Suprapubic skin (tissue), 4 donors: ENCODE measurements around the gene FAM120C. TPM values are rescaled to one million over a fixed set of nuclear protein-coding genes. Genes with fewer than 3 reads are reported as not detected.
A peak's percentile ranks its signal among the peaks of the same experiment; 100 is the strongest.

Source experiments
- DNase-seq, 2 donors: peaks; one replicate each; pipeline ENCODE4 v3.0.0-alpha.2; 2019; ENCODE audit warnings: low spot score in 2 of 2
- H3K27ac ChIP-seq: fragments of 200-600 bp; sonication (generic); one replicate; pipeline ENCODE4 v1.5.1; 2019
- H3K27me3 ChIP-seq: fragments of 200-600 bp; sonication (generic); one replicate; pipeline ENCODE4 v1.5.1; 2019
- H3K36me3 ChIP-seq: fragments of 200-600 bp; sonication (generic); one replicate; pipeline ENCODE4 v1.5.1; 2019
- H3K4me1 ChIP-seq: fragments of 200-600 bp; sonication (generic); one replicate; pipeline ENCODE4 v1.5.1; 2019
- H3K4me3 ChIP-seq: fragments of 200-600 bp; sonication (generic); one replicate; pipeline ENCODE4 v1.5.1; 2019; ENCODE audit warnings: mild to moderate bottlenecking
- H3K9me3 ChIP-seq: fragments of 200-600 bp; sonication (generic); one replicate; pipeline ENCODE4 v1.5.1; 2019
- CTCF ChIP-seq, 2 donors: fragments of 200-600 bp in 1 of 2; fragments of 450-650 bp in 1 of 2; sonication (generic) in 1 of 2; IDR thresholded peaks; one replicate each; pipeline ENCODE4 v1.5.1; 2016 to 2019; ENCODE audit warnings: antibody characterized with exemption in 2 of 2, mild to moderate bottlenecking in 1 of 2, moderate library complexity in 1 of 2
- EP300 ChIP-seq: sonication (generic); formaldehyde crosslinking; IDR thresholded peaks from one replicate; pipeline ENCODE4 v1.6.1; 2017; ENCODE audit warnings: antibody characterized with exemption
- POLR2A ChIP-seq, 2 donors: fragments of 450-650 bp; IDR thresholded peaks; one replicate each; pipeline ENCODE4 v1.6.1; 2017; ENCODE audit warnings: antibody characterized with exemption in 2 of 2, mild to moderate bottlenecking in 2 of 2, moderate library complexity in 2 of 2
- POLR2AphosphoS5 ChIP-seq, 3 donors: sonication (generic); formaldehyde crosslinking; IDR thresholded peaks; one replicate each; pipeline ENCODE4 v1.6.1; 2017; ENCODE audit warnings: antibody characterized with exemption in 3 of 3
- WGBS: methylation state at CpG from one replicate; pipeline ENCODE4 v1.1.5; 2018; 5-methylcytosine and 5-hydroxymethylcytosine counted together
- total RNA-seq, 4 donors: library from RNA; depleted of rRNA; stranded (reverse); fragments of >200 nt; gene quantifications; one replicate each; pipeline ENCODE4 v1.1.0, GENCODE V29; 2016

Gene FAM120C
- total RNA-seq, 4 donors from 2014 or later, result 8.5 to 16.3 (median 10.3) TPM

GRCh38 chrX:54181202-54181953 lies 1.7 kb downstream of the FAM120C start:
- no peaks in the 10 kb centered on the region for H3K27me3 ChIP-seq
- no peaks in the 10 kb centered on the region for H3K9me3 ChIP-seq
- WGBS, result 39% methylated on average over 4 of the region's 4 CpGs
- H3K36me3 ChIP-seq, result no peaks in the 10 kb centered on the region
- peaks cover 28% of the 10 kb centered on the region for H3K4me1 ChIP-seq
- H3K27ac ChIP-seq, result no peak overlapping the region
- no peak for DNase-seq
- no peak for TF ChIP-seq POLR2A (IDR thresholded peaks at IDR 0.05)
- TF ChIP-seq POLR2AphosphoS5 (IDR thresholded peaks at IDR 0.05), result no peak
- no peak for TF ChIP-seq CTCF (IDR thresholded peaks at IDR 0.05)
- no peak for TF ChIP-seq EP300
- H3K4me3 ChIP-seq, result peak overlapping the region; percentile 76

- no peak overlapping the region for H3K27ac ChIP-seq
- H3K9me3 ChIP-seq, result no peaks in the 10 kb centered on the region
- DNase-seq, result no peak
- no peak overlapping the region for H3K4me3 ChIP-seq
- peaks cover 28% of the 10 kb centered on the region for H3K4me1 ChIP-seq
- no peaks in the 10 kb centered on the region for H3K27me3 ChIP-seq
- no peaks in the 10 kb centered on the region for H3K36me3 ChIP-seq
- TF ChIP-seq CTCF (IDR thresholded peaks at IDR 0.05) (no peak), POLR2A (IDR thresholded peaks at IDR 0.05) (no peak), EP300 (no peak), POLR2AphosphoS5 (IDR thresholded peaks at IDR 0.05) (no peak)
- 51% methylated on average over 4 of the region's 4 CpGs for WGBS
These were observed 2.7 kb downstream of the FAM120C start for GRCh38 chrX:54180403-54180802.

- WGBS, result 53% methylated on average over 5 of the region's 5 CpGs
- DNase-seq, result no peak
- H3K27ac ChIP-seq, result no peak overlapping the region
- no peaks in the 10 kb centered on the region for H3K9me3 ChIP-seq
- no peaks in the 10 kb centered on the region for H3K36me3 ChIP-seq
- no peaks in the 10 kb centered on the region for H3K27me3 ChIP-seq
- H3K4me1 ChIP-seq, result peaks cover 24% of the 10 kb centered on the region
- H3K4me3 ChIP-seq, result no peak overlapping the region
- TF ChIP-seq POLR2AphosphoS5 (IDR thresholded peaks at IDR 0.05), result no peak
- TF ChIP-seq CTCF (IDR thresholded peaks at IDR 0.05), result no peak
- TF ChIP-seq EP300, result no peak
- TF ChIP-seq POLR2A (IDR thresholded peaks at IDR 0.05), result no peak
These were observed 4.7 kb downstream of the FAM120C start for GRCh38 chrX:54178100-54178940.

- 74% methylated on average over 3 of the region's 3 CpGs for WGBS
- Histone ChIP-seq H3K27ac (no peak overlapping the region), H3K9me3 (no peaks in the 10 kb centered on the region), H3K36me3 (no peaks in the 10 kb centered on the region), H3K4me3 (no peak overlapping the region), H3K4me1 (peaks cover 24% of the 10 kb centered on the region), H3K27me3 (no peaks in the 10 kb centered on the region)
- no peak for TF ChIP-seq POLR2A (IDR thresholded peaks at IDR 0.05)
- TF ChIP-seq POLR2AphosphoS5 (IDR thresholded peaks at IDR 0.05), result no peak
- no peak for TF ChIP-seq CTCF (IDR thresholded peaks at IDR 0.05)
- TF ChIP-seq EP300, result no peak
- no peak for DNase-seq
These were observed 5.7 kb downstream of the FAM120C start for GRCh38 chrX:54177306-54177705.

GRCh38 chrX:54173791-54174190 lies 9.3 kb downstream of the FAM120C start:
- TF ChIP-seq CTCF (IDR thresholded peaks at IDR 0.05) (no peak), EP300 (no peak), POLR2AphosphoS5 (IDR thresholded peaks at IDR 0.05) (no peak), POLR2A (IDR thresholded peaks at IDR 0.05) (no peak)
- Histone ChIP-seq H3K27me3 (no peaks in the 10 kb centered on the region), H3K4me3 (no peak overlapping the region), H3K9me3 (no peaks in the 10 kb centered on the region), H3K36me3 (no peaks in the 10 kb centered on the region), H3K4me1 (no peaks in the 10 kb centered on the region), H3K27ac (no peak overlapping the region)
- no peak for DNase-seq
- 55% methylated on average over 3 of the region's 3 CpGs for WGBS
